Parathyroid adenoma (tissue), 2 donors: ENCODE data around the gene ZFP42.

Source experiments
- H2AFZ ChIP-seq: fragments of 300-600 bp; sonication (generic); one replicate; pipeline ENCODE4 v1.7.0; 2017; ENCODE audit warnings: antibody characterized with exemption, mild to moderate bottlenecking
- H3K27ac ChIP-seq: fragments of 300-600 bp; sonication (generic); one replicate; pipeline ENCODE4 v1.7.0; 2017
- H3K27me3 ChIP-seq: fragments of 300-600 bp; sonication (generic); one replicate; pipeline ENCODE4 v1.7.0; 2017; ENCODE audit warnings: low read length; ENCODE audit not compliant: control insufficient read depth, insufficient read depth
- H3K36me3 ChIP-seq: fragments of 300-600 bp; sonication (generic); one replicate; pipeline ENCODE4 v1.7.0; 2017; ENCODE audit warnings: low read length; ENCODE audit not compliant: control insufficient read depth, insufficient read depth
- H3K4me1 ChIP-seq: fragments of 300-600 bp; sonication (generic); one replicate; pipeline ENCODE4 v1.7.0; 2017; ENCODE audit warnings: control low read depth
- H3K4me2 ChIP-seq: fragments of 300-600 bp; sonication (generic); one replicate; pipeline ENCODE4 v1.7.0; 2017; ENCODE audit warnings: low read length
- H3K4me3 ChIP-seq: fragments of 300-600 bp; sonication (generic); one replicate; pipeline ENCODE4 v1.7.0; 2017; ENCODE audit warnings: low read depth, low read length
- H3K79me2 ChIP-seq: fragments of 300-600 bp; sonication (generic); one replicate; pipeline ENCODE4 v1.7.0; 2017; ENCODE audit warnings: control low read depth
- H3K9ac ChIP-seq: fragments of 300-600 bp; sonication (generic); one replicate; pipeline ENCODE4 v1.7.0; 2017; ENCODE audit warnings: mild to moderate bottlenecking
- H3K9me3 ChIP-seq: fragments of 300-600 bp; sonication (generic); one replicate; pipeline ENCODE4 v1.7.0; 2017; ENCODE audit warnings: low read length; ENCODE audit not compliant: control insufficient read depth
- TF ChIP-seq, protein P1 (sequence below): fragments of 300-600 bp; sonication (generic); IDR thresholded peaks from one replicate; pipeline ENCODE4 v1.7.0; 2017; ENCODE audit warnings: antibody characterized with exemption, mild to moderate bottlenecking
- donor health status: primary hyperparathyroidism.

Gene ZFP42

DNA sequence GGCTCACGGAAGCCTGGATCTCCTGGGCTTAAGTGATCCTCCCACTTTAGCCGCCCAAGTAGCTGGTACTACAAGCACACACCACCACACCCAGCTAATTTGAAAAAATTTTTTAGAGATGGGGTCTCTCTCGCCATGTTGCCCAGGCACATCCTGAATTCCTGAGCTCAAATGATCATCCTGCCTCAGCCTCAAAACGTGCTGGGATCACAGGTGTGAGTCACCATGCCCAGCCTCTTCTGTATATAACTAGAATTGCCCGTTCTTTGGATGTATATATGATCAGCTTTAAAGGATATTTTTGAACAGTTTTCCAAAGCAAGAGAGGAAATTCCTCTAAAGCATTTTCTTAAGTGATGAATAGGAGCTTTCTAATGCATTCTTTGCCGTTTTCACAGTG is 22.7 kb downstream of the ZFP42 start:
- Histone ChIP-seq H3K27ac (no peak overlapping the region), H3K9ac (no peak overlapping the region), H2AFZ (no peak overlapping the region), H3K4me2 (no peak overlapping the region), H3K9me3 (no peaks in the 10 kb centered on the region), H3K36me3 (no peaks in the 10 kb centered on the region), H3K27me3 (no peaks in the 10 kb centered on the region), H3K4me3 (no peak overlapping the region), H3K79me2 (no peaks in the 10 kb centered on the region), H3K4me1 (no peaks in the 10 kb centered on the region)
- TF ChIP-seq, protein P1, sequence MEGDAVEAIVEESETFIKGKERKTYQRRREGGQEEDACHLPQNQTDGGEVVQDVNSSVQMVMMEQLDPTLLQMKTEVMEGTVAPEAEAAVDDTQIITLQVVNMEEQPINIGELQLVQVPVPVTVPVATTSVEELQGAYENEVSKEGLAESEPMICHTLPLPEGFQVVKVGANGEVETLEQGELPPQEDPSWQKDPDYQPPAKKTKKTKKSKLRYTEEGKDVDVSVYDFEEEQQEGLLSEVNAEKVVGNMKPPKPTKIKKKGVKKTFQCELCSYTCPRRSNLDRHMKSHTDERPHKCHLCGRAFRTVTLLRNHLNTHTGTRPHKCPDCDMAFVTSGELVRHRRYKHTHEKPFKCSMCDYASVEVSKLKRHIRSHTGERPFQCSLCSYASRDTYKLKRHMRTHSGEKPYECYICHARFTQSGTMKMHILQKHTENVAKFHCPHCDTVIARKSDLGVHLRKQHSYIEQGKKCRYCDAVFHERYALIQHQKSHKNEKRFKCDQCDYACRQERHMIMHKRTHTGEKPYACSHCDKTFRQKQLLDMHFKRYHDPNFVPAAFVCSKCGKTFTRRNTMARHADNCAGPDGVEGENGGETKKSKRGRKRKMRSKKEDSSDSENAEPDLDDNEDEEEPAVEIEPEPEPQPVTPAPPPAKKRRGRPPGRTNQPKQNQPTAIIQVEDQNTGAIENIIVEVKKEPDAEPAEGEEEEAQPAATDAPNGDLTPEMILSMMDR, result no peak

DNA sequence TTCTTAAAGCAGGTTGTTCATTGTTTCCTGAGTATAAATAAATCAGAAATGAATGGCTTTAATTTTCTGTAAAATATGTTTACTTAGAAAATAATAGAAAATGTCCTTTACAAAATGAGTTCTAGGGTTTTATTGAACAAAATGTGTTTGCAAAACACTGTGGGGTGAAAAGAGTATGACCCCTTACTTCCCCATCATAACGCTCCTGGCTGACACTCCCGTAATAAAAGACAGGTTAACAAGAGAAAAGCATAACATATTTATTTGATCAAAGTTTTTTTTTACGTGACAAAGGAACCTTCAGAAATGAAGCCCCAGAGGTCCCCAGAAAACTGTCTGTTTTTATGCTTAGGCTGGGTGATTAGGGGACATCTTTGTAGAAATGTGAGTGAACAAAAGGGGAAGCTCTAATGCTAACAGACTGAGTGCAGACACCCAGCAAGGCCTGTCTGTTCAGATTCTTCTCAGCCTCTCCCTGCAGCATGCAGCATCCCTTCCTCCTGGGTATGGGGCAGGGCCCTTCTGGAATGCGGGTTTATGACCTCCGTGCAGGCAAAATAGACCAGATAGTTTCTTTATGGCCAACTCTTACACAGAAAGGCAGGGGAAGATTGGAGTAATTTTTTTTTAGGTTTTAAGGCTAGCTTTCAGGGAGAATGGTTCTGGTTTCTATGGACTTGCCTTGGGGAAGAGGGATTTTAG is 26.1 kb downstream of the ZFP42 start:
- Histone ChIP-seq H3K4me3 (no peak overlapping the region), H3K36me3 (no peaks in the 10 kb centered on the region), H3K4me1 (no peaks in the 10 kb centered on the region), H3K79me2 (no peaks in the 10 kb centered on the region), H3K27ac (no peak overlapping the region), H2AFZ (no peak overlapping the region), H3K4me2 (no peak overlapping the region), H3K9ac (no peak overlapping the region), H3K27me3 (no peaks in the 10 kb centered on the region), H3K9me3 (no peaks in the 10 kb centered on the region)
- TF ChIP-seq, protein P1, result no peak

GRCh38 chr4:188023682-188024081 is 28.1 kb downstream of the ZFP42 start:
- Histone ChIP-seq H3K36me3 (no peaks in the 10 kb centered on the region), H3K9ac (no peak overlapping the region), H3K79me2 (no peaks in the 10 kb centered on the region), H3K27ac (no peak overlapping the region), H2AFZ (no peak overlapping the region), H3K4me1 (no peaks in the 10 kb centered on the region), H3K27me3 (no peaks in the 10 kb centered on the region), H3K9me3 (no peaks in the 10 kb centered on the region), H3K4me2 (no peak overlapping the region), H3K4me3 (no peak overlapping the region)
- TF ChIP-seq, protein P1, result no peak

GRCh38 chr4:188025476-188025875 is 29.9 kb downstream of the ZFP42 start:
- Histone ChIP-seq H3K9me3 (no peaks in the 10 kb centered on the region), H3K27me3 (no peaks in the 10 kb centered on the region), H3K4me3 (no peak overlapping the region), H2AFZ (no peak overlapping the region), H3K36me3 (no peaks in the 10 kb centered on the region), H3K9ac (no peak overlapping the region), H3K79me2 (no peaks in the 10 kb centered on the region), H3K27ac (no peak overlapping the region), H3K4me1 (no peaks in the 10 kb centered on the region), H3K4me2 (no peak overlapping the region)
- TF ChIP-seq, protein P1, result no peak

GRCh38 chr4:188029114-188029513 is 33.5 kb downstream of the ZFP42 start:
- TF ChIP-seq, protein P1, result no peak
- Histone ChIP-seq H3K4me2 (no peak overlapping the region), H3K36me3 (no peaks in the 10 kb centered on the region), H2AFZ (no peak overlapping the region), H3K27ac (no peak overlapping the region), H3K9ac (no peak overlapping the region), H3K27me3 (no peaks in the 10 kb centered on the region), H3K4me3 (no peak overlapping the region), H3K9me3 (no peaks in the 10 kb centered on the region), H3K4me1 (no peaks in the 10 kb centered on the region), H3K79me2 (no peaks in the 10 kb centered on the region)
